RPMI7951 (cell line): ENCODE results near the gene KRTAP21-2. TPM values are rescaled to one million over a fixed set of nuclear protein-coding genes. Genes with fewer than 3 reads are reported as not detected.
"Not testable (repeated sequence)": the region's sequence is repeated elsewhere in the genome, so short reads cannot be mapped to it uniquely, and the experiment has no call there.

ENCODE experiments used
- DNase-seq: peaks from one replicate; pipeline ENCODE4 v3.0.0-alpha.2; 2012; ENCODE audit warnings: low read depth
- total RNA-seq: library from RNA; depleted of rRNA; stranded (reverse); fragments of >200 nt; shearing (Covaris generic); gene quantifications from 2 replicates; pipeline ENCODE4 v1.2.3, GENCODE V29; 2014; rRNA removed

KRTAP21-2 gene
- total RNA-seq, result not detected in 2 replicates

GRCh38 chr21:30747159-30747558 lies at the start of gene KRTAP21-2:
KRTAP21-2 (minus strand) TSS chr21:30747259; CDS start chr21:30747202, 57 bp downstream.
- DNase-seq, result no peak

- no peak for DNase-seq
Observed at GRCh38 chr21:30793581-30794314, 46.7 kb upstream of the KRTAP21-2 start.

GRCh38 chr21:30779249-30779648 lies 32.2 kb upstream of the KRTAP21-2 start:
- DNase-seq, result no peak

GRCh38 chr21:30769724-30770431 lies 22.8 kb upstream of the KRTAP21-2 start:
- no peak for DNase-seq

GRCh38 chr21:30760776-30761175 lies 13.7 kb upstream of the KRTAP21-2 start:
- no peak for DNase-seq

- no peak for DNase-seq
Observed at GRCh38 chr21:30758306-30758705, 11.2 kb upstream of the KRTAP21-2 start.

GRCh38 chr21:30755328-30755727 lies 8.3 kb upstream of the KRTAP21-2 start, which contains the start of gene KRTAP21-1:
KRTAP21-1 (minus strand) TSS chr21:30755428; CDS start chr21:30755378, 50 bp downstream.
- DNase-seq, result not testable (repeated sequence)

- no peak for DNase-seq
Observed at GRCh38 chr21:30740462-30740861, 6.6 kb downstream of the KRTAP21-2 start.

- DNase-seq, result no peak
Observed at GRCh38 chr21:30733026-30733425, 14.0 kb downstream of the KRTAP21-2 start.

- DNase-seq, result no peak
Observed at GRCh38 chr21:30726726-30727125, 20.3 kb downstream of the KRTAP21-2 start.

GRCh38 chr21:30719401-30719800 lies 27.7 kb downstream of the KRTAP21-2 start:
- DNase-seq, result no peak

- peak; percentile 60 for DNase-seq
Observed at GRCh38 chr21:30718239-30718909, 28.7 kb downstream of the KRTAP21-2 start, which contains the start of gene KRTAP21-3. KRTAP21-3 (minus strand) TSS chr21:30718777; CDS start chr21:30718759, 18 bp downstream.

- peak; percentile 3 for DNase-seq
Observed at GRCh38 chr21:30717105-30717504, 30.0 kb downstream of the KRTAP21-2 start.

GRCh38 chr21:30714946-30715345 lies 32.1 kb downstream of the KRTAP21-2 start:
- DNase-seq, result no peak

GRCh38 chr21:30714456-30714855 lies 32.6 kb downstream of the KRTAP21-2 start:
- peak; percentile 14 for DNase-seq

GRCh38 chr21:30713766-30714165 lies 33.3 kb downstream of the KRTAP21-2 start:
- peak; percentile 32 for DNase-seq

GRCh38 chr21:30710499-30710898 lies 36.6 kb downstream of the KRTAP21-2 start:
- peak; percentile 33 for DNase-seq

GRCh38 chr21:30707409-30707808 lies 39.6 kb downstream of the KRTAP21-2 start:
- no peak for DNase-seq
